ENCODE results near the gene AKAP13. TPM values are rescaled to one million over a fixed set of nuclear protein-coding genes. Genes with fewer than 3 reads are reported as not detected.

AKAP13 gene
- total and polyA plus RNA-seq, 2 of the 13 experiments (the other 11 are each of a cell fraction or from before 2014, with no cell fraction given), result 6.7 to 27.1 TPM

GRCh38 chr15:85412066-85412465 lies 31.7 kb downstream of the AKAP13 start:
- no peak for TF ChIP-seq ZNF710 (CRISPR knock-in tag; IDR thresholded peaks at IDR 0.05; ENCODE audit: borderline replicate concordance)
- no peak for TF ChIP-seq PATZ1 (CRISPR knock-in tag; IDR thresholded peaks at IDR 0.05)
- no peak for TF ChIP-seq RCOR2 (CRISPR knock-in tag; IDR thresholded peaks at IDR 0.05)
- no peak for TF ChIP-seq NR2F2 (IDR thresholded peaks at IDR 0.05; ENCODE audit: borderline replicate concordance, low read depth)
- no peak for TF ChIP-seq ZFP62 (CRISPR knock-in tag; IDR thresholded peaks at IDR 0.05)
- TF ChIP-seq ZBTB2 (CRISPR knock-in tag; IDR thresholded peaks at IDR 0.05; ENCODE audit: low read depth), result no peak
- H3K4me1 ChIP-seq (ENCODE audit: insufficient read depth, low read length), result peaks cover 41% of the 10 kb centered on the region
- no peaks in the 10 kb centered on the region; a peak in 1 of 5 replicates for H3K27me3 ChIP-seq (ENCODE audit: control insufficient read depth in 1 of 2, insufficient read depth in 2 of 2, low read length in 2 of 2)
- POLR2A ChIA-PET, result interaction anchor here (1.4 kb wide), 1 partner anchor 28 kb away, joined by 3 read pairs; no protein-coding TSS in a partner anchor
- H3K4me2 ChIP-seq (ENCODE audit: low read depth, low read length), result no peak overlapping the region
- no TSS peak for BruUV-seq (replicated peaks)
- H3K27ac ChIP-seq (ENCODE audit: extremely low read length, insufficient read depth, low read length), result no peak overlapping the region
- FAIRE-seq, result no peak
- H3K36me3 ChIP-seq (replicated peaks in 1 of 2; ENCODE audit: control insufficient read depth in 1 of 2, insufficient read depth in 2 of 2, low read length in 2 of 2), result no peaks in the 10 kb centered on the region
- H4K20me1 ChIP-seq (ENCODE audit: insufficient read depth, low read length), result no peaks in the 10 kb centered on the region
- DNase-seq (ENCODE audit: low spot score), result peak; percentile 27
- CTCF ChIA-PET (ENCODE audit: low intra/inter-chr PET ratio, low total read pairs), result no interaction called here
- H3K79me2 ChIP-seq (ENCODE audit: insufficient read depth, low read length), result peaks cover 62% of the 10 kb centered on the region
- H3K9ac ChIP-seq (ENCODE audit: insufficient read depth, low read depth, low read length), result no peak overlapping the region
- no peaks in the 10 kb centered on the region for H3K9me3 ChIP-seq (ENCODE audit: low read length)
- no peak overlapping the region for H3K4me3 ChIP-seq (replicated peaks in 1 of 3; ENCODE audit: insufficient read depth in 1 of 3, low read depth in 2 of 3, low read length in 3 of 3)
- intact Hi-C loops (cut with micrococcal nuclease; ENCODE audit: unreplicated experiment), result loop anchor here (2.0 to 10.0 kb wide), 2 partner anchors 17 to 77 kb away; no protein-coding TSS in a partner anchor
- 72% methylated on average over 3 of the region's 3 CpGs for WGBS (ENCODE audit: low lambda C conversion rate)
- no peak overlapping the region for H2AFZ ChIP-seq (ENCODE audit: low read length)
- in situ Hi-C loops (cut with HindIII; ENCODE audit: extremely low pct_ligation_motif_present, low pct_unique_long_range_greater_than_20kb), result no loop called here
- no peak for ATAC-seq
